IMR-90 (cell line): ENCODE measurements around the gene SGO2. TPM values are rescaled to one million over a fixed set of nuclear protein-coding genes. Genes with fewer than 3 reads are reported as not detected.
A peak's percentile ranks its signal among the peaks of the same experiment; 100 is the strongest.

Source experiments
- ATAC-seq: fragments of 200-7000 bp; cut with Tn5 transposase; 2 replicates; pipeline ENCODE4 v1.9.1; 2020; ENCODE audit warnings: low read depth, mild to moderate bottlenecking, moderate library complexity
- BruUV-seq: library from RNA; stranded (reverse); fragments of 400-500 nt; replicated peaks from 2 replicates; lab custom pipeline; 2021; lab: Mats Ljungman, UMichigan
- CTCF ChIA-PET: fragments of 300-600 bp; formaldehyde crosslinking; extraction: SDS; loops from one replicate; lab custom pipeline; 2021; ENCODE audit warnings: antibody characterized with exemption; lab: Yijun Ruan, JAX
- POLR2A ChIA-PET: fragments of 300-600 bp; sonication (Branson Sonifier 250); formaldehyde crosslinking; loops from one replicate; lab custom pipeline; 2022; ENCODE audit warnings: antibody characterized with exemption; ENCODE audit not compliant: unreplicated experiment; lab: Charles Lee
- DNase-seq: peaks from one replicate; pipeline ENCODE4 v3.0.0; 2013
- H2AFZ ChIP-seq: replicated peaks from 2 replicates; pipeline ENCODE3; 2013; ENCODE audit warnings: low read length, mild to moderate bottlenecking; ENCODE audit not compliant: poor library complexity
- H2AK5ac ChIP-seq: 2 replicates; pipeline ENCODE4 v1.6.1; 2013; ENCODE audit warnings: low read depth, low read length, inconsistent platforms
- H2AK9ac ChIP-seq: replicated peaks from 2 replicates; pipeline ENCODE3; 2013; ENCODE audit warnings: mild to moderate bottlenecking, low read depth, low read length, moderate library complexity; ENCODE audit not compliant: poor library complexity
- H2BK120ac ChIP-seq: 2 replicates; pipeline ENCODE4 v1.6.1; 2013; ENCODE audit warnings: low read depth, low read length, inconsistent platforms
- H2BK15ac ChIP-seq: 3 replicates; pipeline ENCODE4 v1.6.1; 2013; ENCODE audit warnings: low read depth, low read length, inconsistent platforms
- H2BK20ac ChIP-seq: 2 replicates; pipeline ENCODE4 v1.6.1; 2013; ENCODE audit warnings: low read depth, mild to moderate bottlenecking, inconsistent platforms, low read length, moderate library complexity
- H2BK5ac ChIP-seq: 2 replicates; pipeline ENCODE4 v1.6.1; 2013; ENCODE audit warnings: mild to moderate bottlenecking, low read depth, low read length, inconsistent platforms; ENCODE audit not compliant: poor library complexity, severe bottlenecking
- H3K14ac ChIP-seq: replicated peaks from 2 replicates; pipeline ENCODE4 v1.6.1; 2013; ENCODE audit warnings: low read depth, low read length, inconsistent platforms
- H3K18ac ChIP-seq: 2 replicates; pipeline ENCODE4 v1.6.1; 2013; ENCODE audit warnings: low read depth, low read length, control low read depth
- H3K23ac ChIP-seq: 2 replicates; pipeline ENCODE4 v1.6.1; 2013; ENCODE audit warnings: low read depth, low read length, inconsistent platforms
- H3K27ac ChIP-seq: 2 replicates; pipeline ENCODE4 v1.5.1; 2013; ENCODE audit warnings: mild to moderate bottlenecking, control low read depth, low read length; ENCODE audit not compliant: insufficient read depth
- H3K27me3 ChIP-seq: 2 replicates; pipeline ENCODE4 v1.6.1; 2013; ENCODE audit warnings: low read length; ENCODE audit not compliant: control insufficient read depth, insufficient read depth
- H3K36me3 ChIP-seq: 2 replicates; pipeline ENCODE4 v1.6.1; 2013; ENCODE audit warnings: low read length, mixed read lengths; ENCODE audit not compliant: control insufficient read depth, insufficient read depth
- H3K4ac ChIP-seq: 2 replicates; pipeline ENCODE4 v1.6.1; 2013; ENCODE audit warnings: low read depth, low read length, inconsistent platforms
- H3K4me1 ChIP-seq: 2 replicates; pipeline ENCODE4 v1.6.1; 2013; ENCODE audit warnings: low read length, mixed read lengths; ENCODE audit not compliant: control insufficient read depth, insufficient read depth
- H3K4me2 ChIP-seq: 2 replicates; pipeline ENCODE4 v1.6.1; 2013; ENCODE audit warnings: low read depth, mild to moderate bottlenecking, control low read depth, low read length, moderate library complexity
- H3K4me3 ChIP-seq: 2 replicates; pipeline ENCODE4 v1.5.1; 2013; ENCODE audit warnings: low read depth, mild to moderate bottlenecking, control low read depth, low read length, moderate library complexity; ENCODE audit not compliant: insufficient read depth
- H3K56ac ChIP-seq: 2 replicates; pipeline ENCODE4 v1.6.1; 2013; ENCODE audit warnings: low read length, inconsistent platforms; ENCODE audit not compliant: insufficient read depth; ENCODE audit errors: extremely low read depth
- H3K79me1 ChIP-seq, 2 experiments: 2 replicates each; pipeline ENCODE4 v1.6.1; 2013; ENCODE audit warnings: low read length in 2 of 2, inconsistent platforms in 1 of 2, low read depth in 1 of 2
- H3K9ac ChIP-seq: 2 replicates; pipeline ENCODE4 v1.6.1; 2013; ENCODE audit warnings: low read depth, low read length, control low read depth
- H3K9me1 ChIP-seq: 2 replicates; pipeline ENCODE4 v1.6.1; 2013; ENCODE audit warnings: low read length, inconsistent platforms; ENCODE audit not compliant: insufficient read depth
- H3K9me3 ChIP-seq: 2 replicates; pipeline ENCODE4 v1.6.1; 2013; ENCODE audit warnings: low read length; ENCODE audit not compliant: control insufficient read depth, insufficient read depth
- H4K20me1 ChIP-seq: 2 replicates; pipeline ENCODE4 v1.6.1; 2013; ENCODE audit warnings: low read length, inconsistent platforms; ENCODE audit not compliant: insufficient read depth
- H4K5ac ChIP-seq: 2 replicates; pipeline ENCODE4 v1.6.1; 2013; ENCODE audit warnings: mild to moderate bottlenecking, low read depth, low read length, control low read depth
- H4K8ac ChIP-seq, 2 experiments: 2 replicates each; pipeline ENCODE4 v1.6.1; 2013; ENCODE audit warnings: low read depth in 2 of 2, low read length in 2 of 2, control low read depth in 1 of 2, inconsistent platforms in 1 of 2
- H4K91ac ChIP-seq: 2 replicates; pipeline ENCODE4 v1.6.1; 2013; ENCODE audit warnings: low read depth, low read length, inconsistent platforms; ENCODE audit not compliant: insufficient read depth
- BHLHE40 ChIP-seq: fragments of 150-350 bp; IDR thresholded peaks from 2 replicates; pipeline ENCODE4 v1.6.1; 2016; ENCODE audit warnings: mild to moderate bottlenecking, low read depth, low read length
- CTCF ChIP-seq: conservative IDR thresholded peaks from 2 replicates; pipeline ENCODE4 v1.5.1; 2012; ENCODE audit warnings: mild to moderate bottlenecking, low read depth, low read length, improper control_type of control experiment
- RAD21 ChIP-seq: IDR thresholded peaks from 2 replicates; pipeline ENCODE4 v1.6.1; 2012; ENCODE audit warnings: low read length, improper control_type of control experiment
- SMC3 ChIP-seq: fragments of 150-350 bp; IDR thresholded peaks from 2 replicates; pipeline ENCODE4 v1.6.1; 2016; ENCODE audit warnings: low read depth, mild to moderate bottlenecking, antibody characterized with exemption, low read length, moderate library complexity
- WGBS, 2 experiments: methylation state at CpG; one replicate each; pipeline versions ENCODE4 v1.1.5 to v1.1.7; 2013; ENCODE audit warnings: missing lambda C conversion rate in 2 of 2; ENCODE audit not compliant: insufficient read length in 1 of 2; ENCODE audit errors: extremely low coverage in 2 of 2; 5-methylcytosine and 5-hydroxymethylcytosine counted together
- dilution Hi-C: fragments of 300-500 bp; cut with HindIII; formaldehyde crosslinking; loops from one replicate; pipeline ENCODE4 v1.14.3; 2018; ENCODE audit warnings: low sequenced_read_pairs; ENCODE audit not compliant: unreplicated experiment
- in situ Hi-C: fragments of 300-500 bp; cut with MboI; formaldehyde crosslinking; loops from 3 replicates; pipeline ENCODE4 v1.14.3; 2019; ENCODE audit warnings: low sequenced_read_pairs, inconsistent platforms, mixed read lengths
- intact Hi-C: fragments of 100-400 bp; cut with micrococcal nuclease; formaldehyde crosslinking; loops from 2 replicates; pipeline ENCODE4 v1.10.0; 2022
- polyA plus RNA-seq, 3 experiments: library from polyadenylated mRNA; depleted of rRNA; stranded (reverse); fragments of >200 nt; gene quantifications; 2 replicates each; pipeline ENCODE4 v1.2.3, GENCODE V29; 2012; ENCODE audit warnings: low replicate concordance in 1 of 3
- total RNA-seq: library from RNA; depleted of rRNA; stranded (reverse); fragments of >200 nt; gene quantifications from 2 replicates; pipeline ENCODE4 v1.2.3, GENCODE V29; 2012

SGO2 gene
- total and polyA plus RNA-seq, 2 of the 4 experiments (the other 2 are of a cell fraction): 5.4 to 6.3 TPM

- in situ Hi-C loops (no loop called here), dilution Hi-C loops (no loop called here), intact Hi-C loops (loop anchor here (1.0 to 10.0 kb wide), 3 partner anchors 127 to 601 kb away; no protein-coding TSS in a partner anchor)
- H2AFZ ChIP-seq: no peak overlapping the region
- no peak overlapping the region for H4K5ac ChIP-seq
- peak; percentile 53 for TF ChIP-seq RAD21
- peak; percentile 71 for TF ChIP-seq SMC3
- TF ChIP-seq BHLHE40: no peak
- TF ChIP-seq CTCF: peak; percentile 59
- POLR2A ChIA-PET: no interaction called here
- no TSS peak for BruUV-seq
- H3K14ac ChIP-seq: no peak overlapping the region
- no CpG with 5 or more reads among the region's 2 CpGs for whole genome bisulfite sequencing, 2 experiments
- H2BK20ac ChIP-seq: no peak overlapping the region
- H3K9me1 ChIP-seq: no peaks in the 10 kb centered on the region
- H2BK15ac ChIP-seq: no peak overlapping the region
- H4K91ac ChIP-seq: no peak overlapping the region
- no peak overlapping the region for H2AK5ac ChIP-seq
- no peak overlapping the region for H2AK9ac ChIP-seq
- DNase-seq (peak; percentile 30), ATAC-seq (no peak)
- CTCF ChIA-PET: interaction anchor here (0.7 to 1.5 kb wide), 2 partner anchors 119 to 129 kb away, joined by 3 to 7 read pairs; no protein-coding TSS in a partner anchor
- H2BK120ac ChIP-seq: no peak overlapping the region
- no peak overlapping the region for H2BK5ac ChIP-seq
- H3K27ac ChIP-seq: no peak overlapping the region
- H3K4me2 ChIP-seq: no peak overlapping the region
- no peaks in the 10 kb centered on the region for H3K9me3 ChIP-seq
- no peak overlapping the region for H3K23ac ChIP-seq
- peaks cover 2% of the 10 kb centered on the region; the same call in 1 of the 2 replicates for H3K36me3 ChIP-seq
- H3K4me1 ChIP-seq: no peaks in the 10 kb centered on the region
- H3K56ac ChIP-seq: no peak overlapping the region
- H4K20me1 ChIP-seq: no peaks in the 10 kb centered on the region
- no peak overlapping the region for H3K18ac ChIP-seq
- H3K9ac ChIP-seq: no peak overlapping the region
- H3K79me1 ChIP-seq: peaks cover 4 to 9% of the 10 kb centered on the region in 2 experiments; a peak in 2 of 4 replicates
- no peak overlapping the region for H3K4ac ChIP-seq
- no peak overlapping the region for H3K4me3 ChIP-seq
- no peak overlapping the region for H4K8ac ChIP-seq
- no peaks in the 10 kb centered on the region for H3K27me3 ChIP-seq
Measured at GRCh38 chr2:200575957-200576356, 50.0 kb downstream of the SGO2 start.
